ENCODE measurements around the gene ATOH8.

Gene ATOH8

GRCh38 chr2:85759257-85759613 is 5.4 kb downstream of the ATOH8 start:
- H4K20me1 ChIP-seq (ENCODE audit: insufficient read depth, low read length) = no peaks in the 10 kb centered on the region
- no peak overlapping the region for H3K4me3 ChIP-seq (ENCODE audit: low read depth, low read length, poor library complexity, severe bottlenecking)
- no peak overlapping the region for H3K9ac ChIP-seq (ENCODE audit: low read length)
- H2AFZ ChIP-seq (ENCODE audit: low read length) = no peak overlapping the region
- no peaks in the 10 kb centered on the region for H3K4me1 ChIP-seq (ENCODE audit: insufficient read depth, low read length, severe bottlenecking)
- no peak overlapping the region for H3K27ac ChIP-seq (ENCODE audit: low read depth, low read length, poor library complexity, severe bottlenecking)
- H3K9me2 ChIP-seq (ENCODE audit: low read depth, low read length) = no peaks in the 10 kb centered on the region
- H3K36me3 ChIP-seq (ENCODE audit: insufficient read depth, low read length) = no peaks in the 10 kb centered on the region
- no peak overlapping the region for H3K4me2 ChIP-seq (ENCODE audit: low read length)
- TF ChIP-seq EZH2 (IDR thresholded peaks at IDR 0.05; ENCODE audit: borderline replicate concordance, low read length) = no peak
- TF ChIP-seq, protein P1, sequence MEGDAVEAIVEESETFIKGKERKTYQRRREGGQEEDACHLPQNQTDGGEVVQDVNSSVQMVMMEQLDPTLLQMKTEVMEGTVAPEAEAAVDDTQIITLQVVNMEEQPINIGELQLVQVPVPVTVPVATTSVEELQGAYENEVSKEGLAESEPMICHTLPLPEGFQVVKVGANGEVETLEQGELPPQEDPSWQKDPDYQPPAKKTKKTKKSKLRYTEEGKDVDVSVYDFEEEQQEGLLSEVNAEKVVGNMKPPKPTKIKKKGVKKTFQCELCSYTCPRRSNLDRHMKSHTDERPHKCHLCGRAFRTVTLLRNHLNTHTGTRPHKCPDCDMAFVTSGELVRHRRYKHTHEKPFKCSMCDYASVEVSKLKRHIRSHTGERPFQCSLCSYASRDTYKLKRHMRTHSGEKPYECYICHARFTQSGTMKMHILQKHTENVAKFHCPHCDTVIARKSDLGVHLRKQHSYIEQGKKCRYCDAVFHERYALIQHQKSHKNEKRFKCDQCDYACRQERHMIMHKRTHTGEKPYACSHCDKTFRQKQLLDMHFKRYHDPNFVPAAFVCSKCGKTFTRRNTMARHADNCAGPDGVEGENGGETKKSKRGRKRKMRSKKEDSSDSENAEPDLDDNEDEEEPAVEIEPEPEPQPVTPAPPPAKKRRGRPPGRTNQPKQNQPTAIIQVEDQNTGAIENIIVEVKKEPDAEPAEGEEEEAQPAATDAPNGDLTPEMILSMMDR (IDR thresholded peaks at IDR 0.05; ENCODE audit: low read length) = no peak
- H3K27me3 ChIP-seq (ENCODE audit: insufficient read depth, low read length) = no peaks in the 10 kb centered on the region
- no peaks in the 10 kb centered on the region for H3K79me2 ChIP-seq (ENCODE audit: insufficient read depth, low read length)
- no peaks in the 10 kb centered on the region for H3F3A ChIP-seq (ENCODE audit: insufficient read depth, low read length)
- no peaks in the 10 kb centered on the region for H3K9me3 ChIP-seq (ENCODE audit: low read length)

DNA sequence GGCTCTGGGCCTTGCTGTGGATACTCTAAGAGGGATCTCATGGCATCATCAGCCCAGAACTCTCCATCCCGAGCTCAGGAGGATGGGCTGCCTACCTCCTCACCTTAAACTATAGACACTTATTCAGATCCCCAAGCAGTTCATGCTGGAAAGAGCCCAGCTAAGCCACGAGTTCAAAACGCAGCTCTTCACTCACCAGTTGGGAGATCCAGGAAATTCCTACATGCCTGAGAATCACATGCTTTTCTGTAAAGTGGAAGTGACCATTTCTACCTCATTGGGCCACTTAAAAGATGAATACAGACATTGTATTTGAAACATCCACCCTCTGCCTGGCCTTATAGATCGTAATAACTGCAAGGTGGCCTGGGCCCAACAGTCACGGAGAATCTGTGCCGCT is 6.6 kb downstream of the ATOH8 start:
- H3K79me2 ChIP-seq (ENCODE audit: insufficient read depth, low read length) = no peaks in the 10 kb centered on the region
- H3F3A ChIP-seq (ENCODE audit: insufficient read depth, low read length) = no peaks in the 10 kb centered on the region
- H3K27ac ChIP-seq (ENCODE audit: low read depth, low read length, poor library complexity, severe bottlenecking) = no peak overlapping the region
- H3K9ac ChIP-seq (ENCODE audit: low read length) = no peak overlapping the region
- no peaks in the 10 kb centered on the region for H3K9me2 ChIP-seq (ENCODE audit: low read depth, low read length)
- H3K9me3 ChIP-seq (ENCODE audit: low read length) = no peaks in the 10 kb centered on the region
- no peaks in the 10 kb centered on the region for H3K36me3 ChIP-seq (ENCODE audit: insufficient read depth, low read length)
- no peak overlapping the region for H3K4me3 ChIP-seq (ENCODE audit: low read depth, low read length, poor library complexity, severe bottlenecking)
- peaks cover 9% of the 10 kb centered on the region for H3K27me3 ChIP-seq (ENCODE audit: insufficient read depth, low read length)
- H4K20me1 ChIP-seq (ENCODE audit: insufficient read depth, low read length) = no peaks in the 10 kb centered on the region
- H2AFZ ChIP-seq (ENCODE audit: low read length) = no peak overlapping the region
- no peak for TF ChIP-seq EZH2 (IDR thresholded peaks at IDR 0.05; ENCODE audit: borderline replicate concordance, low read length)
- TF ChIP-seq, protein P1 (IDR thresholded peaks at IDR 0.05; ENCODE audit: low read length) = no peak
- no peaks in the 10 kb centered on the region for H3K4me1 ChIP-seq (ENCODE audit: insufficient read depth, low read length, severe bottlenecking)
- H3K4me2 ChIP-seq (ENCODE audit: low read length) = no peak overlapping the region

- no peaks in the 10 kb centered on the region for H3K79me2 ChIP-seq (ENCODE audit: insufficient read depth, low read length)
- no peaks in the 10 kb centered on the region for H3K4me1 ChIP-seq (ENCODE audit: insufficient read depth, low read length, severe bottlenecking)
- no peak overlapping the region for H3K4me2 ChIP-seq (ENCODE audit: low read length)
- no peak overlapping the region for H3K27ac ChIP-seq (ENCODE audit: low read depth, low read length, poor library complexity, severe bottlenecking)
- peaks cover 11% of the 10 kb centered on the region for H3K27me3 ChIP-seq (ENCODE audit: insufficient read depth, low read length)
- H2AFZ ChIP-seq (ENCODE audit: low read length) = no peak overlapping the region
- H3F3A ChIP-seq (ENCODE audit: insufficient read depth, low read length) = no peaks in the 10 kb centered on the region
- H3K36me3 ChIP-seq (ENCODE audit: insufficient read depth, low read length) = no peaks in the 10 kb centered on the region
- no peaks in the 10 kb centered on the region for H3K9me2 ChIP-seq (ENCODE audit: low read depth, low read length)
- H4K20me1 ChIP-seq (ENCODE audit: insufficient read depth, low read length) = no peaks in the 10 kb centered on the region
- H3K9me3 ChIP-seq (ENCODE audit: low read length) = no peaks in the 10 kb centered on the region
- H3K9ac ChIP-seq (ENCODE audit: low read length) = no peak overlapping the region
- TF ChIP-seq, protein P1 (IDR thresholded peaks at IDR 0.05; ENCODE audit: low read length) = no peak
- TF ChIP-seq EZH2 (IDR thresholded peaks at IDR 0.05; ENCODE audit: borderline replicate concordance, low read length) = no peak
- no peak overlapping the region for H3K4me3 ChIP-seq (ENCODE audit: low read depth, low read length, poor library complexity, severe bottlenecking)
Measured at GRCh38 chr2:85760872-85761271, 7.1 kb downstream of the ATOH8 start.

Measured in OCI-LY1 (cell line).